WTC11 (cell line): ENCODE results near the gene CAPRIN2. TPM values are rescaled to one million over a fixed set of nuclear protein-coding genes. Genes with fewer than 3 reads are reported as not detected.

ENCODE experiments used
- ATAC-seq: fragments of 200-7000 bp; cut with Tn5 transposase; 2 replicates; pipeline ENCODE4 v1.10.0; 2021; ENCODE audit warnings: mild to moderate bottlenecking, moderate library complexity
- CTCF ChIA-PET: fragments of 300-600 bp; sonication (Branson Sonifier 250); formaldehyde crosslinking; loops from one replicate; lab custom pipeline; 2021; ENCODE audit warnings: antibody characterized with exemption; lab: Charles Lee
- POLR2A ChIA-PET: fragments of 350-600 bp; sonication (Branson Sonifier 250); formaldehyde crosslinking; loops from one replicate; lab custom pipeline; 2021; ENCODE audit warnings: antibody characterized with exemption; lab: Charles Lee
- DNase-seq: peaks from one replicate; pipeline ENCODE4 v3.0.0; 2021; ENCODE audit warnings: low spot score
- H3K27ac Mint-ChIP-seq: 2 replicates; pipeline ENCODE4 v1.8.0; 2021; ENCODE audit warnings: mixed read lengths
- H3K27me3 Mint-ChIP-seq: 2 replicates; pipeline ENCODE4 v1.8.0; 2021; ENCODE audit warnings: low read depth, mild to moderate bottlenecking, moderate library complexity, mixed read lengths
- H3K36me3 Mint-ChIP-seq: 2 replicates; pipeline ENCODE4 v1.8.0; 2021; ENCODE audit warnings: mixed read lengths
- H3K4me1 Mint-ChIP-seq: 2 replicates; pipeline ENCODE4 v1.8.0; 2022; ENCODE audit warnings: mixed read lengths
- H3K4me3 Mint-ChIP-seq: 2 replicates; pipeline ENCODE4 v1.8.0; 2021; ENCODE audit warnings: mild to moderate bottlenecking, moderate library complexity, mixed read lengths
- H3K9me3 Mint-ChIP-seq: 2 replicates; pipeline ENCODE4 v1.8.0; 2021; ENCODE audit warnings: mixed read lengths
- CTCF ChIP-seq: fragments of 200-600 bp; IDR thresholded peaks from 2 replicates; pipeline ENCODE4 v1.8.0; 2022; ENCODE audit warnings: antibody characterized with exemption
- EMX1 ChIP-seq: fragments of 250-450 bp; sonication (Bioruptor Pico); IDR thresholded peaks from 2 replicates; pipeline ENCODE4 v1.8.0; 2021; ENCODE audit warnings: mild to moderate bottlenecking
- FOXJ3 ChIP-seq: sonication (generic); formaldehyde crosslinking; IDR thresholded peaks from 2 replicates; pipeline ENCODE4 v1.9.0; 2021; ENCODE audit warnings: missing genetic modification reagents, mild to moderate bottlenecking, borderline replicate concordance
- FOXK1 ChIP-seq: sonication (generic); formaldehyde crosslinking; IDR thresholded peaks from 2 replicates; pipeline ENCODE4 v1.8.0; 2022; ENCODE audit warnings: mild to moderate bottlenecking, moderate library complexity, missing genetic modification reagents
- GRHL2 ChIP-seq: fragments of 250-450 bp; sonication (Bioruptor Pico); IDR thresholded peaks from 2 replicates; pipeline ENCODE4 v1.8.0; 2022; ENCODE audit warnings: mild to moderate bottlenecking, moderate library complexity; ENCODE audit not compliant: insufficient replicate concordance, severe bottlenecking
- IRF1 ChIP-seq: sonication (generic); formaldehyde crosslinking; IDR thresholded peaks from 2 replicates; pipeline ENCODE4 v1.8.0; 2023; ENCODE audit warnings: missing genetic modification reagents
- MYBL2 ChIP-seq: sonication (generic); formaldehyde crosslinking; IDR thresholded peaks from 2 replicates; pipeline ENCODE4 v1.8.1; 2023; ENCODE audit warnings: mild to moderate bottlenecking, moderate library complexity, missing genetic modification reagents
- NFATC4 ChIP-seq: fragments of 250-450 bp; sonication (Bioruptor Pico); IDR thresholded peaks from 2 replicates; pipeline ENCODE4 v1.9.0; 2021; ENCODE audit warnings: mild to moderate bottlenecking
- OVOL2 ChIP-seq: fragments of 250-450 bp; sonication (Bioruptor Pico); IDR thresholded peaks from 2 replicates; pipeline ENCODE4 v1.9.0; 2021; ENCODE audit warnings: mild to moderate bottlenecking, borderline replicate concordance
- ZNF138 ChIP-seq: sonication (generic); formaldehyde crosslinking; conservative IDR thresholded peaks from 2 replicates; pipeline ENCODE4 v1.8.1; 2022; ENCODE audit warnings: mild to moderate bottlenecking, moderate library complexity, missing genetic modification reagents
- ZNF281 ChIP-seq: sonication (generic); formaldehyde crosslinking; IDR thresholded peaks from 2 replicates; pipeline ENCODE4 v1.8.0; 2023; ENCODE audit warnings: mild to moderate bottlenecking, missing genetic modification reagents
- ZNF425 ChIP-seq: fragments of 250-450 bp; sonication (Bioruptor Pico); conservative IDR thresholded peaks from 2 replicates; pipeline ENCODE4 v1.9.0; 2021; ENCODE audit warnings: mild to moderate bottlenecking
- ZNF671 ChIP-seq: fragments of 250-450 bp; sonication (Bioruptor Pico); IDR thresholded peaks from 2 replicates; pipeline ENCODE4 v1.8.0; 2021; ENCODE audit warnings: mild to moderate bottlenecking
- total RNA-seq: library from RNA; stranded (reverse); gene quantifications from 3 replicates; pipeline ENCODE4 v1.2.3, GENCODE V29; 2021
- TF ChIP-seq, protein P1 (sequence below): sonication (generic); formaldehyde crosslinking; IDR thresholded peaks from 2 replicates; pipeline ENCODE4 v1.8.1; 2022; ENCODE audit warnings: low read depth, missing genetic modification reagents, borderline replicate concordance
- TF ChIP-seq, protein P2 (sequence below): sonication (generic); formaldehyde crosslinking; IDR thresholded peaks from 2 replicates; pipeline ENCODE4 v1.8.1; 2023; ENCODE audit warnings: mild to moderate bottlenecking, missing genetic modification reagents
- TF ChIP-seq, protein P3 (sequence below): sonication (generic); formaldehyde crosslinking; IDR thresholded peaks from 2 replicates; pipeline ENCODE4 v1.8.1; 2022; ENCODE audit warnings: mild to moderate bottlenecking, missing genetic modification reagents, moderate library complexity, borderline replicate concordance
- TF ChIP-seq, protein P4 (sequence below): fragments of 250-450 bp; sonication (Bioruptor Pico); IDR thresholded peaks from 2 replicates; pipeline ENCODE4 v2.1.2; 2022; ENCODE audit warnings: mild to moderate bottlenecking, moderate library complexity
- TF ChIP-seq, protein P5 (sequence below): sonication (generic); formaldehyde crosslinking; conservative IDR thresholded peaks from 2 replicates; pipeline ENCODE4 v1.8.1; 2023; ENCODE audit warnings: mild to moderate bottlenecking, low read depth, missing genetic modification reagents, moderate library complexity

Gene CAPRIN2
- total RNA-seq, 1 experiment from 2014 or later: 62.7 TPM

DNA sequence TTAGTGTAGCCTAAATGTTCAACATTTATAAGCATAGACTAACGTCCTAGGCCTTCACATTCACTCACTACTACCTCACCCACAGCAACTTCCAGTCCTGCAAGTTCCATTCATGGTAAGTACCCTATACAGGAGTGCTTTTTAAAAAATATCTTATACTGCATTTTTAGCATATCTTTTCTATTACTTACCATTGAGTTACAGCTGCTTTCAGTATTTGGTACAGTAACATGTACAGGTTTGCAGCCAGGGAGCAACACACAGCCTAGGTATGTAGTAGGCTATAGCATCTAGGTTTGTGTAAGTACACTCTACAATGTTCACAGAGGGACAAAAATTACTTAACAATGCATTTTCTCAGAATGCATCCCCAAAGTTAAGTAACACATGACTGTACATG is 76.5 kb downstream of the CAPRIN2 start:
- no peaks in the 10 kb centered on the region for H3K9me3 Mint-ChIP-seq
- no peaks in the 10 kb centered on the region for H3K4me1 Mint-ChIP-seq
- TF ChIP-seq OVOL2 (CRISPR knock-in tag): no peak
- no peak for TF ChIP-seq CTCF
- TF ChIP-seq, protein P1, sequence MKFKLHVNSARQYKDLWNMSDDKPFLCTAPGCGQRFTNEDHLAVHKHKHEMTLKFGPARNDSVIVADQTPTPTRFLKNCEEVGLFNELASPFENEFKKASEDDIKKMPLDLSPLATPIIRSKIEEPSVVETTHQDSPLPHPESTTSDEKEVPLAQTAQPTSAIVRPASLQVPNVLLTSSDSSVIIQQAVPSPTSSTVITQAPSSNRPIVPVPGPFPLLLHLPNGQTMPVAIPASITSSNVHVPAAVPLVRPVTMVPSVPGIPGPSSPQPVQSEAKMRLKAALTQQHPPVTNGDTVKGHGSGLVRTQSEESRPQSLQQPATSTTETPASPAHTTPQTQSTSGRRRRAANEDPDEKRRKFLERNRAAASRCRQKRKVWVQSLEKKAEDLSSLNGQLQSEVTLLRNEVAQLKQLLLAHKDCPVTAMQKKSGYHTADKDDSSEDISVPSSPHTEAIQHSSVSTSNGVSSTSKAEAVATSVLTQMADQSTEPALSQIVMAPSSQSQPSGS (CRISPR knock-in tag): no peak
- TF ChIP-seq ZNF425 (CRISPR knock-in tag): no peak
- TF ChIP-seq, protein P2, sequence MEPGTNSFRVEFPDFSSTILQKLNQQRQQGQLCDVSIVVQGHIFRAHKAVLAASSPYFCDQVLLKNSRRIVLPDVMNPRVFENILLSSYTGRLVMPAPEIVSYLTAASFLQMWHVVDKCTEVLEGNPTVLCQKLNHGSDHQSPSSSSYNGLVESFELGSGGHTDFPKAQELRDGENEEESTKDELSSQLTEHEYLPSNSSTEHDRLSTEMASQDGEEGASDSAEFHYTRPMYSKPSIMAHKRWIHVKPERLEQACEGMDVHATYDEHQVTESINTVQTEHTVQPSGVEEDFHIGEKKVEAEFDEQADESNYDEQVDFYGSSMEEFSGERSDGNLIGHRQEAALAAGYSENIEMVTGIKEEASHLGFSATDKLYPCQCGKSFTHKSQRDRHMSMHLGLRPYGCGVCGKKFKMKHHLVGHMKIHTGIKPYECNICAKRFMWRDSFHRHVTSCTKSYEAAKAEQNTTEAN (CRISPR knock-in tag): no peak
- TF ChIP-seq ZNF138 (CRISPR knock-in tag): no peak
- H3K27me3 Mint-ChIP-seq: no peaks in the 10 kb centered on the region
- peaks cover 31% of the 10 kb centered on the region for H3K36me3 Mint-ChIP-seq
- CTCF ChIA-PET: no interaction called here
- POLR2A ChIA-PET: no interaction called here
- DNase-seq: no peak
- no peak overlapping the region for H3K27ac Mint-ChIP-seq
- no peak overlapping the region for H3K4me3 Mint-ChIP-seq
- no peak for ATAC-seq

DNA sequence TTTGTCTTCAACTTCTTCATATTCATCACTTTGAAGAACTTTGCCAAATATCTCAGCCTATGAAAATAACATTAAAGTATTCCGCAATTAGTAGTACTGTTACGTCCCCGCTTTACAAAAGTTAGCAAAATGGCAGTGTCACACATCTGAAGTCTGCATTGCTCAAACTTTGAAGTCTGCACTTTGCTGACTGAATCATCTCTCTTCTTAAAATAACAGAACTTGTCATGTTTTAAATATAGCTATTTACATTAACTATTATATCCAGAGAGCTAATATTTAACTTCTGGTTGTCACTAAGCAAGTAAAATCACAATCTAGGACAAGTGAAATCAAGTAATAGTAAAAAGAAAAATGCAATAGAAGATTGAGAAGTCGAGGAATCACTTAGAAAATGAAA is 93.5 kb downstream of the CAPRIN2 start:
- H3K36me3 Mint-ChIP-seq: peaks cover 20% of the 10 kb centered on the region
- CTCF ChIA-PET: no interaction called here
- POLR2A ChIA-PET: no interaction called here
- H3K4me3 Mint-ChIP-seq: no peak overlapping the region
- no peaks in the 10 kb centered on the region for H3K4me1 Mint-ChIP-seq
- DNase-seq (no peak), ATAC-seq (no peak)
- H3K9me3 Mint-ChIP-seq: no peaks in the 10 kb centered on the region
- H3K27ac Mint-ChIP-seq: no peak overlapping the region
- no peaks in the 10 kb centered on the region for H3K27me3 Mint-ChIP-seq
- TF ChIP-seq GRHL2 (CRISPR knock-in tag) (no peak), ZNF281 (CRISPR knock-in tag) (no peak), NFATC4 (CRISPR knock-in tag) (no peak), FOXJ3 (no peak), IRF1 (CRISPR knock-in tag) (no peak), EMX1 (no peak), OVOL2 (CRISPR knock-in tag) (no peak), MYBL2 (no peak), ZNF671 (no peak), FOXK1 (CRISPR knock-in tag) (no peak)
- TF ChIP-seq, protein P3, sequence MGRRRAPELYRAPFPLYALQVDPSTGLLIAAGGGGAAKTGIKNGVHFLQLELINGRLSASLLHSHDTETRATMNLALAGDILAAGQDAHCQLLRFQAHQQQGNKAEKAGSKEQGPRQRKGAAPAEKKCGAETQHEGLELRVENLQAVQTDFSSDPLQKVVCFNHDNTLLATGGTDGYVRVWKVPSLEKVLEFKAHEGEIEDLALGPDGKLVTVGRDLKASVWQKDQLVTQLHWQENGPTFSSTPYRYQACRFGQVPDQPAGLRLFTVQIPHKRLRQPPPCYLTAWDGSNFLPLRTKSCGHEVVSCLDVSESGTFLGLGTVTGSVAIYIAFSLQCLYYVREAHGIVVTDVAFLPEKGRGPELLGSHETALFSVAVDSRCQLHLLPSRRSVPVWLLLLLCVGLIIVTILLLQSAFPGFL (CRISPR knock-in tag): no peak
- TF ChIP-seq, protein P4, sequence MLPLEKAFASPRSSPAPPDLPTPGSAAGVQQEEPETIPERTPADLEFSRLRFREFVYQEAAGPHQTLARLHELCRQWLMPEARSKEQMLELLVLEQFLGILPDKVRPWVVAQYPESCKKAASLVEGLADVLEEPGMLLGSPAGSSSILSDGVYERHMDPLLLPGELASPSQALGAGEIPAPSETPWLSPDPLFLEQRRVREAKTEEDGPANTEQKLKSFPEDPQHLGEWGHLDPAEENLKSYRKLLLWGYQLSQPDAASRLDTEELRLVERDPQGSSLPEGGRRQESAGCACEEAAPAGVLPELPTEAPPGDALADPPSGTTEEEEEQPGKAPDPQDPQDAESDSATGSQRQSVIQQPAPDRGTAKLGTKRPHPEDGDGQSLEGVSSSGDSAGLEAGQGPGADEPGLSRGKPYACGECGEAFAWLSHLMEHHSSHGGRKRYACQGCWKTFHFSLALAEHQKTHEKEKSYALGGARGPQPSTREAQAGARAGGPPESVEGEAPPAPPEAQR (CRISPR knock-in tag): no peak
- TF ChIP-seq, protein P5, sequence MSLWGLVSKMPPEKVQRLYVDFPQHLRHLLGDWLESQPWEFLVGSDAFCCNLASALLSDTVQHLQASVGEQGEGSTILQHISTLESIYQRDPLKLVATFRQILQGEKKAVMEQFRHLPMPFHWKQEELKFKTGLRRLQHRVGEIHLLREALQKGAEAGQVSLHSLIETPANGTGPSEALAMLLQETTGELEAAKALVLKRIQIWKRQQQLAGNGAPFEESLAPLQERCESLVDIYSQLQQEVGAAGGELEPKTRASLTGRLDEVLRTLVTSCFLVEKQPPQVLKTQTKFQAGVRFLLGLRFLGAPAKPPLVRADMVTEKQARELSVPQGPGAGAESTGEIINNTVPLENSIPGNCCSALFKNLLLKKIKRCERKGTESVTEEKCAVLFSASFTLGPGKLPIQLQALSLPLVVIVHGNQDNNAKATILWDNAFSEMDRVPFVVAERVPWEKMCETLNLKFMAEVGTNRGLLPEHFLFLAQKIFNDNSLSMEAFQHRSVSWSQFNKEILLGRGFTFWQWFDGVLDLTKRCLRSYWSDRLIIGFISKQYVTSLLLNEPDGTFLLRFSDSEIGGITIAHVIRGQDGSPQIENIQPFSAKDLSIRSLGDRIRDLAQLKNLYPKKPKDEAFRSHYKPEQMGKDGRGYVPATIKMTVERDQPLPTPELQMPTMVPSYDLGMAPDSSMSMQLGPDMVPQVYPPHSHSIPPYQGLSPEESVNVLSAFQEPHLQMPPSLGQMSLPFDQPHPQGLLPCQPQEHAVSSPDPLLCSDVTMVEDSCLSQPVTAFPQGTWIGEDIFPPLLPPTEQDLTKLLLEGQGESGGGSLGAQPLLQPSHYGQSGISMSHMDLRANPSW (CRISPR knock-in tag): no peak
